ENCODE results near the gene SCUBE1.

- TF ChIP-seq SP1 (IDR thresholded peaks at IDR 0.05; ENCODE audit: low read depth) (no peak), POLR2A (IDR thresholded peaks at IDR 0.05; ENCODE audit: borderline replicate concordance, extremely low read depth, insufficient read depth, insufficient read length) (no peak), CTCF (IDR thresholded peaks at IDR 0.05 in 2 of 3, conservative IDR thresholded peaks at IDR 0.05 in 1 of 3; ENCODE audit: borderline replicate concordance in 1 of 3, insufficient read depth in 1 of 3, low read depth in 2 of 3, low read length in 2 of 3) (no peak)
Measured at GRCh38 chr22:43169310-43170130, 173.7 kb downstream of the SCUBE1 start.

All from HCT116 (cell line).